Measurements from ENCODE around the gene C14orf93. TPM values are rescaled to one million over a fixed set of nuclear protein-coding genes. Genes with fewer than 3 reads are reported as not detected.
A peak's percentile ranks its signal among the peaks of the same experiment; 100 is the strongest.

Gene C14orf93
- total RNA-seq, 1 experiment from 2014 or later: 8.2 TPM

- in situ Hi-C loops (cut with HindIII; ENCODE audit: low pct_unique_long_range_greater_than_20kb, low sequenced_read_pairs): no loop called here
- no peak for DNase-seq (ENCODE audit: low read depth, low spot score)
Observed at GRCh38 chr14:23047751-23048693, 38.1 kb upstream of the C14orf93 start.

DNA sequence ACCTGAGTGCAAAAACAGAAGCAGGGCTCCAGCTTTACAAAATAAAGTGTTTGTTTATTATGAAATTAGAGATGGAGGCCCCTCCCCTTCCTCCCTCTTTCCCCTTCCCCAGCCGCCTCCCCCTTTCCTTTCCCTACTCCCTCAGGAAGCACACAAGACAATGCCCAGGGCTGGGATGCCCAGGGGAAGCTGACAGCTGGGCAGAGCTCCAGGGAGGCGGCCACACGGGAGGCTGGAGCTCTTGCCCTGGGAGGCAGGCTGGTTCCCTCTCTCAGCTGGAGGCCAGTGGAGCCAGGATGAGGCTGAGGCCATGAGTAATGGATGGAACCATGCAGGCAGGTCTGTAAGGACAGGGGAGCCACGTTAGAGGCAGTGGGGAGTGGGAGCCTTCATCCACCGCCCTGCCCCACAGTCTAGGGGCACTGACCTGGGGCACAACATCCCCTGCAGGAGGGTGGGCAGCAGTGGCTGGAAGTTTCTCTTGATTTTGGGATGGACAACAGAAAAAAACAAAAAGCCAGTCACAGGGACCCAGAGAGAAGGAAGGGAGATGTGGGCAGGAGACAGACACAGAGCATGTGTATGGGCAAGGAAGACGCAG lies 37.2 kb upstream of the C14orf93 start:
- DNase-seq (ENCODE audit: low read depth, low spot score): no peak
- in situ Hi-C loops (cut with HindIII; ENCODE audit: low pct_unique_long_range_greater_than_20kb, low sequenced_read_pairs): no loop called here

DNA sequence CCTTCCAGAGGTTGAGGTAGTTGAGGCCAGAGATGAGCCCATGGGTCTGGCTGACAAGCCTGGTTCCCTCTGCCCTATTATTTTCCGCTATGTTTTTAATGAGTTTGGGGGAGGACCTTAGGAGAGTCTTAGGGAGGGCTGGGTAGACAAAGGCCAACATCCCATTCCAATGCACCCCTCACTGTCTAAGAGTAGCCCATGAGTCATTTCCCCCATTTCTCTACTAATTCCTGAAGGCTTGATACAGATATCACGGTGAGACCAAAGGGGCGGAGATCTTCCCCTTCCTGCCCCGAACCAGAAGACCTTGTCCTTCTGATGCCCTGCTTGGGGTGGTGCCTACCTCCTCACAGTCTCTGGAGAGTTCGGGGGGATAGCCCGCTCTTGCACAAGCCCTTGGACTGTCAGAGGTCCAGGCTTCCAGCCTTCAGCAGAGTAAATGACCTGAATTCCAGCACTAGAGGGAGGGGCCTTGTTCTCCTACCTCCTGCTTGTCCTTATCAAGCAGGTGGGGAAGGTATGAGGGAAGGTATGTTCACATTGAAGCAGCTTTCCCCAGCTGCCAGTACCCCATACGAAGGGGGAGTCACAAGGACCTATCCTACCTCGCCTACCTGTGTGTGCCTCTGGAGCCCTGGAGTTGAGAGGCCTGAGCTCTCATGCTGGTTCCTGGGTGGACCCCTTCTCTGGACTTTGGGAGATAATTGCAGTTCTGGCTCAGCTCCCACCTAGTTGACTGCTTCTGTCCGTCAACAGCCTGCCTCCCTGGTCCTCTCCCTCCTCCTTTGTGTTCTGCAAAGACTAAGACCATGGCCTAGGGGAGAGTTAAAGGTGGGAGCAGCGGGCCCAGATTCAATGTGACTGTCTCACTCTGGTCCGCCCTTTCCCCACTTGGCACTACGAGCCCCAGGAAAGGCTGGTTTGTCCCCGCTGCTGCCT lies 35.7 kb upstream of the C14orf93 start:
- DNase-seq (ENCODE audit: low read depth, low spot score): no peak
- in situ Hi-C loops (cut with HindIII; ENCODE audit: low pct_unique_long_range_greater_than_20kb, low sequenced_read_pairs): no loop called here

DNA sequence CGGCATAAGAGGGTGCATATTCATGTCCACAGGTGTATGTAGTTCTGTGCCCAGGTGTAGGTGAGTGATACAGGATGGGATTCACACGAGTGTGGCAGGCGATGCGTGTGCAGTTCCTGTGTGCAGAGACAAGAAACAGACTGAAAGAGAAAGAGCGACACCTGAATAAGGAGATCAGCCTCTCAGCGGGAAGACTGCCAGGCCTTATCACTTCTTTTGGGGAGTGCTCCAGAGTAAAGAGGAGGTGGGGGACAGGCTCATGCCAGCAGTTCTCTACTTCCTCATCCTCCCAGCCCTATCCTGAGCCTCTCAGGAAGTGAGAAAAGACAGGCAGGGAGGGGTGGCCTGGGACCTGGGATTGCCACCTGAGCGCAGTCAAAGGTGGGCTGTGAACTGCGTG lies 34.9 kb upstream of the C14orf93 start:
- in situ Hi-C loops (cut with HindIII; ENCODE audit: low pct_unique_long_range_greater_than_20kb, low sequenced_read_pairs): no loop called here
- no peak for DNase-seq (ENCODE audit: low read depth, low spot score)

GRCh38 chr14:23043754-23044153 lies 33.8 kb upstream of the C14orf93 start:
- in situ Hi-C loops (cut with HindIII; ENCODE audit: low pct_unique_long_range_greater_than_20kb, low sequenced_read_pairs): no loop called here
- DNase-seq (ENCODE audit: low read depth, low spot score): no peak

GRCh38 chr14:23043145-23043544 lies 33.2 kb upstream of the C14orf93 start:
- DNase-seq (ENCODE audit: low read depth, low spot score): no peak

DNA sequence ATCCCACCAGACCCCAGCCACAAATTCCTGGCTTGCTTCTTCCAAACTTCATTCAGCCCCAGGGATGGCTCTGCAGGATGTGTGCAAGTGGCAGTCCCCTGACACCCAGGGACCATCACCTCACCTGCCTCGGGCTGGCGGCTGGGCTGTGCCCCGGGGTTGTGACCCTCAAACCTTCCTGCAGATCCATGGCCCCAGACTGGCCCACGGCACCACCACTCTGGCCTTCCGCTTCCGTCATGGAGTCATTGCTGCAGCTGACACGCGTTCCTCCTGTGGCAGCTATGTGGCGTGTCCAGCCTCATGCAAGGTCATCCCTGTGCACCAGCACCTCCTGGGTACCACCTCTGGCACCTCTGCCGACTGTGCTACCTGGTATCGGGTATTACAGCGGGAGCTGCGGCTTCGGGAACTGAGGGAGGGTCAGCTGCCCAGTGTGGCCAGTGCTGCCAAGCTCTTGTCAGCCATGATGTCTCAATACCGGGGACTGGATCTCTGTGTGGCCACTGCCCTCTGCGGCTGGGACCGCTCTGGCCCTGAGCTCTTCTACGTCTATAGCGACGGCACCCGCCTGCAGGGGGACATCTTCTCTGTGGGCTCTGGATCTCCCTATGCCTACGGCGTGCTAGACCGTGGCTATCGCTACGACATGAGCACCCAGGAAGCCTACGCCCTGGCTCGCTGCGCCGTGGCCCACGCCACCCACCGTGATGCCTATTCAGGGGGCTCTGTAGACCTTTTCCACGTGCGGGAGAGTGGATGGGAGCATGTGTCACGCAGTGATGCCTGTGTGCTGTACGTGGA lies 32.4 kb upstream of the C14orf93 start, which contains the start of gene PSMB11:
Gene PSMB11 (plus strand): TSS at position 51 of the 804 bp plus-strand sequence. CDS start 14 bp downstream, at position 65.
- DNase-seq (ENCODE audit: low read depth, low spot score): no peak
- in situ Hi-C loops (cut with HindIII; ENCODE audit: low pct_unique_long_range_greater_than_20kb, low sequenced_read_pairs): no loop called here

More at GRCh38 chr14:23043145-23043544, 33.2 kb upstream of the C14orf93 start:
- in situ Hi-C loops (cut with HindIII; ENCODE audit: low pct_unique_long_range_greater_than_20kb, low sequenced_read_pairs): no loop called here

- no peak for DNase-seq (ENCODE audit: low read depth, low spot score)
Observed at GRCh38 chr14:23041729-23042128, 31.8 kb upstream of the C14orf93 start.

DNA sequence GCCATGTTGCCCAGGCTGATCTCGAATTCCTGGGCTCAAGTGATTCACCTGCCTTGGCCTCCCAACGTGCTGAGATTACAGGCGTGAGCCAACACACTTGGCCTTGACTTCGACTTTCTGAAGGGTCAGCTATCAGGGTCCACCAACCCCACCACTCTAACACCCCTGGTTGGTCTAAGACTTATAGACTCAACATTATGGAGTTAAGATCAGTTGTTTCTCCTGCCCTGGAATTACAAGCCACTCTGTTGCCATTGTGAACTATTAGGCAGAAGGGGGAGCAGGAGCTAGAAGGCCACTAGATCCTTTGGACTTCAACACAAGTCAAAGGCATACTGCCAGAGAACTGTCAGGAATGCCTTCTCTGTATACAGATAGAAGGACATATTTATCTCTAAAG lies 30.2 kb upstream of the C14orf93 start:
- no peak for DNase-seq (ENCODE audit: low read depth, low spot score)
- in situ Hi-C loops (cut with HindIII; ENCODE audit: low pct_unique_long_range_greater_than_20kb, low sequenced_read_pairs): no loop called here

More at GRCh38 chr14:23041729-23042128, 31.8 kb upstream of the C14orf93 start:
- in situ Hi-C loops (cut with HindIII; ENCODE audit: low pct_unique_long_range_greater_than_20kb, low sequenced_read_pairs): no loop called here

GRCh38 chr14:23035303-23036144 lies 25.6 kb upstream of the C14orf93 start:
- in situ Hi-C loops (cut with HindIII; ENCODE audit: low pct_unique_long_range_greater_than_20kb, low sequenced_read_pairs): no loop called here
- DNase-seq (ENCODE audit: low read depth, low spot score): no peak

DNA sequence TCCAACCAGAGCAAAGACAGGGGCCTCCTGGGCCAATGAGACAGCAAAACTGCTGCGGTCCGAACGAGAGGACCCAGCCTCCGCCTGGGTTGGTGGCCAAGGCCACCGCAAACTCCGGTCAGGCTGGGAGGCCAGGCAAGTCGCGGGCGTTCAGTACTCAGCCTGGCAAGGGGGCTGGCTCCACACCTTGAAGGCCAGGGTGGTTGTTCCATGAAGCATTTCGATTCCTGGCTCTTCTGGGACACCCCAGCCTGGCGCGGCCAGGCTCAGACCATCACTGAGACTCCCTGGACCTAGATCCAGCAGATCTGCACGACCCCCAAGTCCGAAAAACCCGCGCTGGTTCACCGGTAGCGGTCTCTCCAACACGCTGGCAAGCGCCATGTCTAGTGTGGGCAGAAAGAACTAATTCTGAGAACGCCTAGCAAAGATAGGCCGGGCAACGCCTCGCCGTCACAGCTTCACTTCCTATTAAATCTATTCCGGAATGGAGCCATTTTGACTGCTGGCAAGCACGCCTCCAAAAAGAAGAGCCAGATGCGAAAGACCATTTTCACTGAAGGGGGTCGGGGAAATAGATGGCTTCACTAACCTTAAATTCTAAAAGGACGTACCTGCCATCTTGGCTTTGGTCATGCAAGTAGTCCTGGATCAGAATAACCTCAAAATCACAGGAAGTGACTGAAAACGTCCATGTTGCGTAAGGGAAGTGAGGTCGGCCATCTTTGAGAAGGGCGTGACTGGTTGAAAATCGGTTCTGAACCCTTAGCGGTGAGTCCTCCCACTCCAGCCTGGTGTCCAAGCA lies 24.8 kb upstream of the C14orf93 start, which contains the start of gene PSMB5:
Gene PSMB5 (minus strand): TSS at position 403 of the 805 bp plus-strand sequence. CDS start 19 bp downstream, at position 384.
- in situ Hi-C loops (cut with HindIII; ENCODE audit: low pct_unique_long_range_greater_than_20kb, low sequenced_read_pairs): no loop called here
- DNase-seq (ENCODE audit: low read depth, low spot score): peak; percentile 96

DNA sequence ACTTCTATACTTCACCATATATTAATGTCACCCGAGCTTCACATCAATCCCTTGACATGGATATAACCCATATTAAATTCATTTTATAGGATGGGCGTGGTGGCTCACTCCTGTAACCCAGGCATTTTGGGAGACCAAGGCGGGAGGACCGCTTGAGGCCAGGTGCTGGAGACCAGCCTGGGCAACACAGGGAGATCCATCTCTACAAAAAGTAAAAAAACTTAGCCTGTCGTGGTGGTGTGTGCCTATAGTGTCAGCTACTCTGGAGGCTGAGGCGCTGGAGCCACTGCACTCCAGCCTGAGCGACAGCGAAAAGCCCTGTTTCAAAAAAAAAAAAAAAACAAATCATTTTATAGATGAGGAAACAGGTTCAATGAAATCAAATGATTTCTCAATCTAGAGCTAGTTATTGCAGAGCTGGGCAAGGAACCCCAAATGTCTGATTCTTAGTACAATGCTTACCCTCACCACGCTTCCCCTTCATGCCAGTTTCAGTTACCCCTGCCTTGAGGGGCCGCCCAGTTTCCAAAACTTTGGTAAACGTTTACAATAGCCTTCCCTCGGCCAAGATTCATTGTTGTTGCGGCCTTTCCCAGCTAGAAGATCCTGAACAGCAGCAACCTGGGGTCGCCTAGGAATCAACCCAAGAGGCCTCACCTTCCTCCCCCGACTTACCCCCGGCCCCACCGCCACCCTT lies 24.0 kb upstream of the C14orf93 start:
- in situ Hi-C loops (cut with HindIII; ENCODE audit: low pct_unique_long_range_greater_than_20kb, low sequenced_read_pairs): no loop called here
- DNase-seq (ENCODE audit: low read depth, low spot score): no peak

DNA sequence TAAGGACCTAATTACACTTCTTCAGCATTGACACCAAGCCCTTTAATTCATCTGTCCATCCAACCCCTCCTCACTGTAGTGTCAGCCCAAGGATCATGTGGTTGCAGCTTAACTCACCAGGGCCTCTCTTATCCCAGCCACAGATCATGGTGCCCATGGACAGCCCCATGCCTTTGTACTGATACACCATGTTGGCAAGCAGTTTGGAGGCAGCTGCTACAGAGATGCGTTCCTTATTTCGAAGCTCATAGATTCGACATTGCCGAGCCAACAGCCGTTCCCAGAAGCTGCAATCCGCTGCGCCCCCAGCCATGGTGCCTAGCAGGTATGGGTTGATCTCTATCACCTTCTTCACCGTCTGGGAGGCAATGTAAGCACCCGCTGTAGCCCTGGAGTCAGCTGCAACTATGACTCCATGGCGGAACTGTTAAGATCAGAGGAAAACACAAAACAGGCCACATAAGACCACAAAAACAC lies 23.3 kb upstream of the C14orf93 start:
- DNase-seq (ENCODE audit: low read depth, low spot score): no peak
- in situ Hi-C loops (cut with HindIII; ENCODE audit: low pct_unique_long_range_greater_than_20kb, low sequenced_read_pairs): no loop called here

DNA sequence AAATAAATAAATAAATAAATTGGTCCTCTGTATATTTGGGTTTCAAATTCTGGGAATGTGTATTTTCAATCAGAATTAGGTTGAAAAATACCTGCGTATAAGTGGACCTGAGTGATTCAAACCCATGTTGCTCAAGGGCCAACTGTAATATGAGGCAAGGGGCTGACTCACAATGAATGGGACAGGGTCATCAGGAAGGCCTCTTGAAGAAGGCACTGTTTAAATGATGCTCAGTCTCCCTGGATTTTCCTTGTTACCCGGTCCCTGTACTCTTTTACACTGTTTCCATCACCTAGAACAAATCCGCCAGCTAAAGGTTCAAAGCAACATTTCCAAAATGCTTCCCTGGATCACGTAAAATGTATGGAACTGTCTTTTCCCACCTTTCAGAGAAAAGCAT lies 21.0 kb upstream of the C14orf93 start:
- DNase-seq (ENCODE audit: low read depth, low spot score): no peak
- in situ Hi-C loops (cut with HindIII; ENCODE audit: low pct_unique_long_range_greater_than_20kb, low sequenced_read_pairs): no loop called here

GRCh38 chr14:23028799-23029198 lies 18.9 kb upstream of the C14orf93 start:
- in situ Hi-C loops (cut with HindIII; ENCODE audit: low pct_unique_long_range_greater_than_20kb, low sequenced_read_pairs): no loop called here
- no peak for DNase-seq (ENCODE audit: low read depth, low spot score)
